ENCODE data around the gene OBP2A.

- TF ChIP-seq, protein P1, sequence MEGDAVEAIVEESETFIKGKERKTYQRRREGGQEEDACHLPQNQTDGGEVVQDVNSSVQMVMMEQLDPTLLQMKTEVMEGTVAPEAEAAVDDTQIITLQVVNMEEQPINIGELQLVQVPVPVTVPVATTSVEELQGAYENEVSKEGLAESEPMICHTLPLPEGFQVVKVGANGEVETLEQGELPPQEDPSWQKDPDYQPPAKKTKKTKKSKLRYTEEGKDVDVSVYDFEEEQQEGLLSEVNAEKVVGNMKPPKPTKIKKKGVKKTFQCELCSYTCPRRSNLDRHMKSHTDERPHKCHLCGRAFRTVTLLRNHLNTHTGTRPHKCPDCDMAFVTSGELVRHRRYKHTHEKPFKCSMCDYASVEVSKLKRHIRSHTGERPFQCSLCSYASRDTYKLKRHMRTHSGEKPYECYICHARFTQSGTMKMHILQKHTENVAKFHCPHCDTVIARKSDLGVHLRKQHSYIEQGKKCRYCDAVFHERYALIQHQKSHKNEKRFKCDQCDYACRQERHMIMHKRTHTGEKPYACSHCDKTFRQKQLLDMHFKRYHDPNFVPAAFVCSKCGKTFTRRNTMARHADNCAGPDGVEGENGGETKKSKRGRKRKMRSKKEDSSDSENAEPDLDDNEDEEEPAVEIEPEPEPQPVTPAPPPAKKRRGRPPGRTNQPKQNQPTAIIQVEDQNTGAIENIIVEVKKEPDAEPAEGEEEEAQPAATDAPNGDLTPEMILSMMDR (optimal IDR thresholded peaks at IDR 0.05 in 1 of 3, IDR thresholded peaks at IDR 0.05 in 1 of 3, conservative IDR thresholded peaks at IDR 0.05 in 1 of 3; ENCODE audit: extremely low read depth in 1 of 3, insufficient read depth in 2 of 3, low read length in 3 of 3), result no peak
- no peak for TF ChIP-seq EZH2 (IDR thresholded peaks at IDR 0.05; ENCODE audit: low read length)
These were observed 19.3 kb downstream of the OBP2A start for GRCh38 chr9:135565141-135565628.
